ENCODE measurements around the gene TTLL4. TPM values are rescaled to one million over a fixed set of nuclear protein-coding genes. Genes with fewer than 3 reads are reported as not detected.

The TTLL4 gene
- total and polyA plus RNA-seq, 12 donors: 10.6 to 65.4 (median 24.5) TPM

- no peak for TF ChIP-seq POLR2A (IDR thresholded peaks at IDR 0.05)
- no peak for TF ChIP-seq CTCF (IDR thresholded peaks at IDR 0.05)
- WGBS, 4 donors: 96 to 100% (median 98%) methylated on average over 2 of the region's 2 CpGs
- peaks cover 0 to 4% (median 0%) of the 10 kb centered on the region in 3 donors for H3K9me3 ChIP-seq (replicated peaks in 1 of 3)
- H3K36me3 ChIP-seq (replicated peaks in 1 of 2): no peaks in the 10 kb centered on the region
- no peak for DNase-seq
- no peak overlapping the region for H3K27ac ChIP-seq
- no peaks in the 10 kb centered on the region for H3K4me1 ChIP-seq (replicated peaks in 1 of 2)
- intact Hi-C loops (cut with DNase I): no loop called here
- no peak overlapping the region for H3K4me3 ChIP-seq
- no peaks in the 10 kb centered on the region for H3K27me3 ChIP-seq
Measured at GRCh38 chr2:218773881-218774280, 63.2 kb downstream of the TTLL4 start.

- no peak for DNase-seq
- TF ChIP-seq POLR2A (IDR thresholded peaks at IDR 0.05) (no peak), CTCF (IDR thresholded peaks at IDR 0.05) (no peak)
- Histone ChIP-seq H3K36me3 (replicated peaks in 1 of 2) (no peaks in the 10 kb centered on the region), H3K27me3 (no peaks in the 10 kb centered on the region), H3K4me1 (replicated peaks in 1 of 2) (peaks cover 0 to 5% of the 10 kb centered on the region in 2 donors), H3K27ac (no peak overlapping the region), H3K4me3 (no peak overlapping the region), H3K9me3 (replicated peaks in 1 of 3) (peaks cover 0 to 4% (median 0%) of the 10 kb centered on the region in 3 donors)
- intact Hi-C loops (cut with DNase I): no loop called here
- WGBS, 4 donors: 95 to 100% (median 98%) methylated on average over 1 of the region's 1 CpG
Measured at GRCh38 chr2:218776488-218776887, 65.9 kb downstream of the TTLL4 start.

- no peaks in the 10 kb centered on the region for H3K36me3 ChIP-seq (replicated peaks in 1 of 2)
- H3K4me1 ChIP-seq (replicated peaks in 1 of 2): peaks cover 0 to 5% of the 10 kb centered on the region in 2 donors
- H3K27me3 ChIP-seq: no peaks in the 10 kb centered on the region
- no peak for DNase-seq
- no peak for TF ChIP-seq CTCF (IDR thresholded peaks at IDR 0.05)
- no peak for TF ChIP-seq POLR2A (IDR thresholded peaks at IDR 0.05)
- WGBS, 4 donors: 91 to 95% (median 92%) methylated on average over 7 to 9 of the region's 9 CpGs
- no peak overlapping the region for H3K4me3 ChIP-seq
- H3K9me3 ChIP-seq (replicated peaks in 1 of 3): peaks cover 0 to 4% (median 0%) of the 10 kb centered on the region in 3 donors
- intact Hi-C loops (cut with DNase I): no loop called here
- H3K27ac ChIP-seq: no peak overlapping the region
Measured at GRCh38 chr2:218777276-218777990, 66.8 kb downstream of the TTLL4 start.

- no peak for DNase-seq
- H3K27ac ChIP-seq: no peak overlapping the region
- WGBS, 4 donors: 87 to 92% (median 91%) methylated on average over 2 of the region's 2 CpGs
- no peak overlapping the region for H3K4me3 ChIP-seq
- no peaks in the 10 kb centered on the region for H3K27me3 ChIP-seq
- H3K4me1 ChIP-seq (replicated peaks in 1 of 2): peaks cover 9 to 25% of the 10 kb centered on the region in 2 donors
- no peak for TF ChIP-seq POLR2A (IDR thresholded peaks at IDR 0.05)
- TF ChIP-seq CTCF (IDR thresholded peaks at IDR 0.05): no peak
- intact Hi-C loops (cut with DNase I): loop anchor here in 1 of 2 donors (10.0 kb wide), 1 partner anchor 65 kb away; the partner anchor contains the start of gene TTLL4
- H3K36me3 ChIP-seq (replicated peaks in 1 of 2): no peaks in the 10 kb centered on the region
- peaks cover 0 to 4% (median 0%) of the 10 kb centered on the region in 3 donors for H3K9me3 ChIP-seq (replicated peaks in 1 of 3)
Measured at GRCh38 chr2:218780046-218780445, 69.4 kb downstream of the TTLL4 start.
